Measurements from ENCODE around the gene ROPN1B.
"Not testable (repeated sequence)": the region's sequence is repeated elsewhere in the genome, so short reads cannot be mapped to it uniquely, and the experiment has no call there.

ROPN1B gene

GRCh38 chr3:125968701-125969592, at the start of gene ROPN1B:
Gene ROPN1B, plus strand, starts transcription at chr3:125969178. Its CDS starts 2,877 bp downstream, at chr3:125972055.
- not testable (repeated sequence) for DNase-seq (ENCODE audit: extremely low spot score, insufficient read length, low read depth)
- FAIRE-seq: peak; percentile 58

GRCh38 chr3:125920191-125920590, 48.8 kb upstream of the ROPN1B start:
- FAIRE-seq; DNase-seq (ENCODE audit: extremely low spot score, insufficient read length, low read depth): not testable (repeated sequence)

DNA sequence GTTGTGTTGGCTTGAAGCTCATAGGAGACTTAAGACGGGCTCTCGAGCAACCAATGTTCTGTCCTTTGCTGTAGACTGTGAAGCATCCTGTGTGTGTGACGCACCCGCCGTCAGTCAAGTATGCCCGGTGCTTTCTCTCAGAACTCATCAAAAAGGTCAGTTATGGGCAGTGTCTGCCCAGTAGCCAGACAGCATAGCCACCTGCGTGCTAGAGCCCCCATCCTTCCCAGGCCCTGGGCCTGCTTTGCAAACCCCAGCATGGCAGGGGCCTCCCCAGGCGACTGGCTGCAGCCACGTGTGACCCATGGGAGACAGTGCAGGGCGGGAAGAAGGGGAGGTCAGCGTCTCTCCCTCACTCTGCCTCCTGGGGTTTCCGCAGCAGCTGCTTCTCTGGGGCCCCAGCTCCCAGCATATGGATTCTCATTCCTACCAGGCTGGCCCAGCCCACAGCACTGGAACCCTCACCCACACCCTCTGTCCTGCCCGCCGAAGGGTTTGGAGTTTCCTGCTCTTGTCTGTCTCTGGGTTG, 48.2 kb upstream of the ROPN1B start:
- DNase-seq (ENCODE audit: extremely low spot score, insufficient read length, low read depth); FAIRE-seq: not testable (repeated sequence)

DNA sequence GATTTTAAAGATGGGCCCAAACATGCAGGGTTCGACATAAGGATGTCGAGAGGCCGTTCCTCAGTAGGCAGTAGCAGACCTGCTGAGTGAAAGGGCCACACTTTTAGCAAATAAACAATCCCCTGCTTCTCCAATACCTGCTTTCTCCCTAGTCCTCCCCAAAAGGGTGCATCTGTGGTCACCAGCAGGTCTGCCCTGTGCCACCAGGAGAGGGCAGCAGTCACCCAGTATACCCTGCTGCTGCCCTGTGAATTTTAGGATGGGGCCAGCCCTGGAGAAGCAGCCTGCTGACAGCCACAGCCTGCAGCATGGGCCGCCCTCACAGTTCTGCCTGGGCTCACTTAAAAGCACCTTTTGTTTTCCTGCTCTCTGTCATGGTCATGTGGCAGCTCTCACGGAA, 47.3 kb upstream of the ROPN1B start:
- not testable (repeated sequence) for DNase-seq (ENCODE audit: extremely low spot score, insufficient read length, low read depth); FAIRE-seq

GRCh38 chr3:125923324-125924115, 45.5 kb upstream of the ROPN1B start:
- FAIRE-seq; DNase-seq (ENCODE audit: extremely low spot score, insufficient read length, low read depth): not testable (repeated sequence)

- not testable (repeated sequence) for DNase-seq (ENCODE audit: extremely low spot score, insufficient read length, low read depth); FAIRE-seq
Measured at GRCh38 chr3:125924276-125924675, 44.7 kb upstream of the ROPN1B start.

- not testable (repeated sequence) for DNase-seq (ENCODE audit: extremely low spot score, insufficient read length, low read depth); FAIRE-seq
Measured at GRCh38 chr3:125925727-125926126, 43.3 kb upstream of the ROPN1B start.

GRCh38 chr3:125928771-125929545, 40.0 kb upstream of the ROPN1B start:
- FAIRE-seq; DNase-seq (ENCODE audit: extremely low spot score, insufficient read length, low read depth): not testable (repeated sequence)

DNA sequence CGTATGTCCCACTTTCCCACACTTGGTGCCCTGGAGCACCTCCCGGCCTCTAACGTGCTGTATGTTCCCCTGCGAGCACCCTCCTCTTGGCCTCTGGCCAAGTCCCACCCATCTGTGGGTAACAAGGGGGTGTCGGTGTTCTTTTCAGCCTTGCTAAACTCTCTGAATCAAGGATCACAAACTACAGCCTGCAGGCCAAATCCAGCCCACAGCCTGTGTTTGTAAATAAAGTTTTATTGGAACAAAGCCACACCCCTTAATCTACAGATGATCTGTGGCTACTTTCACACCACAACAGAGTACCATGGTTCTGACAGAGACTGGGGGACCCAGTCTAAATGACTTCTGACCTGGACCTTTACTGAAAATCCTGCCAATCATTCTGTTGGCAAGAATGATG, 39.2 kb upstream of the ROPN1B start:
- DNase-seq (ENCODE audit: extremely low spot score, insufficient read length, low read depth); FAIRE-seq: not testable (repeated sequence)

- not testable (repeated sequence) for FAIRE-seq; DNase-seq (ENCODE audit: extremely low spot score, insufficient read length, low read depth)
Measured at GRCh38 chr3:125931355-125931880, 37.6 kb upstream of the ROPN1B start.

- not testable (repeated sequence) for DNase-seq (ENCODE audit: extremely low spot score, insufficient read length, low read depth)
Measured at GRCh38 chr3:125933397-125934173, 35.4 kb upstream of the ROPN1B start.

GRCh38 chr3:125935252-125935874, 33.6 kb upstream of the ROPN1B start:
- FAIRE-seq; DNase-seq (ENCODE audit: extremely low spot score, insufficient read length, low read depth): not testable (repeated sequence)

More at GRCh38 chr3:125933397-125934173, 35.4 kb upstream of the ROPN1B start:
- FAIRE-seq: not testable (repeated sequence)

DNA sequence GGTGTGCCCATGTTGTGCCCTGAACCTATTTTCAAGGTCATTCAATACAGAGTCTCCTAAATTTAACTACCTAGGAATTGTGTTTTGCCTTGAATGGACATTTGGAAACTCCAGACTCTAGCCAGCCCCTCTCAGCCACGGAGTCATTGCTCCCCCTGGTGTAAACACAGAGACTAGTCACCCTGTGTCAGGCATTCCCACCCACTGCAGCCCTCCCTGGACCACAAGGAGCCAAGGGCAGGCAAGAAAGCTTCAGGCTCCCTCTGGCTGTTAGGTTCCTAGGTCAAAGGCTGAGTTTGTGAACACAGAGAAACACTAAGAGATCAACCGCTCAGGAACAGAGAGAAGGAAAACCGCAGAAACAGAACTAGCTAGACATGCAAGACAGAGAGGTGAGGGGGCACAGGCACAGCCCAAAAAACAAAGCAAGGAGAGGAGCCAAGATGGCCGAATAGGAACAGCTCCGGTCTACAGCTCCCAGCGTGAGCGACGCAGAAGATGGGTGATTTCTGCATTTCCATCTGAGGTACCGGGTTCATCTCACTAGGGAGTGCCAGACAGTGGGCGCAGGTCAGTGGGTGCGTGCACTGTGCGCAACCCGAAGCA, 32.7 kb upstream of the ROPN1B start:
- not testable (repeated sequence) for DNase-seq (ENCODE audit: extremely low spot score, insufficient read length, low read depth); FAIRE-seq

- not testable (repeated sequence) for DNase-seq (ENCODE audit: extremely low spot score, insufficient read length, low read depth); FAIRE-seq
Measured at GRCh38 chr3:125936891-125937290, 32.1 kb upstream of the ROPN1B start.

GRCh38 chr3:125947806-125948205, 21.2 kb upstream of the ROPN1B start:
- not testable (repeated sequence) for FAIRE-seq; DNase-seq (ENCODE audit: extremely low spot score, insufficient read length, low read depth)

DNA sequence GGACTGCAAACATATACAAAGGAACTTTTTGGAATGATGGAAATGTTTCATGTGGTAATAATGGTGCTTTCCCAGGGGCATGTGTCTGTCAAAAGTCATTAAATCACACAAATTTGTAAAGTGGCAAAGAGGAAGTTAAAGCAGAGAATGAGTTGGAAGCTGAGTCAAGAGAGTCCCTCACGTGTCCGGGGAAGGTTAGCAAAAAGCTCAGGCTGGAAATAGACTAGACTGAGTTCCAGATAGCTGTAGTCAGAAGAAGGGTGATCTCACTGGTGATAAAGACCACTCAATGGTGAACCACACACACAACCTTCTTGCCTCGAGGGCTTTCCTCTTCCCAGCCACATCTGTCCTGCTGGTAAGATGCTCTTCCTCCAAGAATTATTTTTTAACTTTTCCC, 20.1 kb upstream of the ROPN1B start:
- DNase-seq (ENCODE audit: extremely low spot score, insufficient read length, low read depth); FAIRE-seq: not testable (repeated sequence)

DNA sequence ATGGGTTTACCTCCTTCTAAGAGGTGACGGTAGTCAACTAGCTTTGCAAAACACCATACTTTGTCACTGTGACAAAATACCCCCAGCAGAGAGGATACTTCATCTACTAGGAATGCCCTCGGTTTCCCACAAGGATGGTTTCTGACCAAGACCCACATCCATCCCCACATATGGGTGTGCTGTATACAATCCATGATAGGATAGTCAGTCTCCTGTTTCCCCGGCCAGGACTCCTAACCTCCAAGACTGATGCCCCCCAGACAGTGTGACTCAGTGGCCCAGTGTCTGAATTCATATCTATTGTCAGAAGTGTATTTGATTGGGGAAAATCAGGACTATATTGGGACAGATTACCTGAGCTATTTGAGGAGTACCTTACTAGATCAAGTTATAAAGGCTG, 17.8 kb upstream of the ROPN1B start:
- not testable (repeated sequence) for FAIRE-seq; DNase-seq (ENCODE audit: extremely low spot score, insufficient read length, low read depth)

All from GM18507 (cell line).